Osteoblast (primary cell): Measurements from ENCODE around the gene LSM14B. TPM values are rescaled to one million over a fixed set of nuclear protein-coding genes. Genes with fewer than 3 reads are reported as not detected.

Source experiments
- DNase-seq: peaks from one replicate; pipeline ENCODE4 v3.0.0; 2011; ENCODE audit warnings: low spot score, mixed read lengths; ENCODE audit not compliant: insufficient read length; ENCODE audit errors: missing footprints
- H2AFZ ChIP-seq: 2 replicates; pipeline ENCODE4 v1.6.0; 2011; ENCODE audit warnings: mild to moderate bottlenecking, low read length
- H3K27ac ChIP-seq: 2 replicates; pipeline ENCODE4 v1.5.1; 2011; ENCODE audit warnings: mild to moderate bottlenecking, low read depth, low read length, moderate library complexity
- H3K27me3 ChIP-seq: 2 replicates; pipeline ENCODE4 v1.6.0; 2012; ENCODE audit warnings: mild to moderate bottlenecking, control low read depth, inconsistent platforms, low read length, moderate library complexity; ENCODE audit not compliant: insufficient read depth
- H3K36me3 ChIP-seq: 2 replicates; pipeline ENCODE4 v1.5.1; 2011; ENCODE audit warnings: mild to moderate bottlenecking, low read length, control low read depth, moderate library complexity; ENCODE audit not compliant: insufficient read depth
- H3K4me1 ChIP-seq: 2 replicates; pipeline ENCODE4 v1.5.1; 2011; ENCODE audit warnings: mild to moderate bottlenecking, low read length, control low read depth, moderate library complexity; ENCODE audit not compliant: insufficient read depth
- H3K4me2 ChIP-seq: 2 replicates; pipeline ENCODE4 v1.6.0; 2011; ENCODE audit warnings: mild to moderate bottlenecking, low read length; ENCODE audit not compliant: insufficient read depth
- H3K4me3 ChIP-seq: fragments of 200-600 bp; sonication (generic); 3 replicates; pipeline ENCODE4 v1.5.1; 2012; ENCODE audit warnings: mild to moderate bottlenecking, low read length, inconsistent platforms; ENCODE audit not compliant: insufficient read depth
- H3K79me2 ChIP-seq: 2 replicates; pipeline ENCODE4 v1.6.0; 2012; ENCODE audit warnings: mild to moderate bottlenecking, low read length, control low read depth, inconsistent platforms; ENCODE audit not compliant: insufficient read depth
- H3K9me3 ChIP-seq: 2 replicates; pipeline ENCODE4 v1.5.1; 2011; ENCODE audit warnings: low read depth, low read length, control low read depth
- H4K20me1 ChIP-seq: 2 replicates; pipeline ENCODE4 v1.6.0; 2012; ENCODE audit warnings: mild to moderate bottlenecking, low read length, control low read depth; ENCODE audit not compliant: insufficient read depth
- CTCF ChIP-seq: IDR thresholded peaks from 2 replicates; pipeline ENCODE4 v1.5.1; 2011; ENCODE audit warnings: mild to moderate bottlenecking, low read depth, low read length, moderate library complexity; ENCODE audit errors: extremely low read depth
- total RNA-seq: library from RNA; depleted of rRNA; stranded (reverse); fragments of >200 nt; gene quantifications from 2 replicates; pipeline ENCODE4 v1.2.3, GENCODE V29; 2012

Gene LSM14B
- total RNA-seq, 1 donor: 48.5 TPM

- Histone ChIP-seq H3K4me2 (no peak overlapping the region), H3K36me3 (peaks cover 35% of the 10 kb centered on the region), H2AFZ (no peak overlapping the region), H3K27ac (no peak overlapping the region), H3K4me3 (no peak overlapping the region), H3K9me3 (no peaks in the 10 kb centered on the region), H4K20me1 (no peaks in the 10 kb centered on the region), H3K79me2 (no peaks in the 10 kb centered on the region), H3K27me3 (no peaks in the 10 kb centered on the region), H3K4me1 (no peaks in the 10 kb centered on the region)
- DNase-seq: peak; percentile 84
- no peak for TF ChIP-seq CTCF
Measured at GRCh38 chr20:62168890-62169435, 46.7 kb downstream of the LSM14B start.

- DNase-seq: peak; percentile 81
- Histone ChIP-seq H3K36me3 (peaks cover 36% of the 10 kb centered on the region), H3K9me3 (no peaks in the 10 kb centered on the region), H3K4me2 (no peak overlapping the region), H3K27me3 (no peaks in the 10 kb centered on the region), H3K4me1 (no peaks in the 10 kb centered on the region), H4K20me1 (no peaks in the 10 kb centered on the region), H3K27ac (no peak overlapping the region), H2AFZ (no peak overlapping the region), H3K79me2 (no peaks in the 10 kb centered on the region), H3K4me3 (no peak overlapping the region)
- TF ChIP-seq CTCF: no peak
Measured at GRCh38 chr20:62170536-62170935, 48.3 kb downstream of the LSM14B start.

- Histone ChIP-seq H3K4me1 (no peaks in the 10 kb centered on the region), H3K79me2 (no peaks in the 10 kb centered on the region), H3K27ac (no peak overlapping the region), H3K4me2 (no peak overlapping the region), H4K20me1 (no peaks in the 10 kb centered on the region), H2AFZ (no peak overlapping the region), H3K27me3 (no peaks in the 10 kb centered on the region), H3K4me3 (no peak overlapping the region), H3K36me3 (peaks cover 33% of the 10 kb centered on the region), H3K9me3 (no peaks in the 10 kb centered on the region)
- no peak for TF ChIP-seq CTCF
- DNase-seq: peak; percentile 3
Measured at GRCh38 chr20:62171245-62171644, 49.0 kb downstream of the LSM14B start.

GRCh38 chr20:62172666-62173065, 50.4 kb downstream of the LSM14B start:
- H3K4me1 ChIP-seq: no peaks in the 10 kb centered on the region
- H3K27ac ChIP-seq: no peak overlapping the region
- H3K9me3 ChIP-seq: no peaks in the 10 kb centered on the region
- no peaks in the 10 kb centered on the region for H3K27me3 ChIP-seq
- H3K79me2 ChIP-seq: no peaks in the 10 kb centered on the region
- TF ChIP-seq CTCF: no peak
- H3K4me3 ChIP-seq: no peak overlapping the region
- peak; percentile 23 for DNase-seq
- no peak overlapping the region for H3K4me2 ChIP-seq
- no peak overlapping the region for H2AFZ ChIP-seq
- peaks cover 33% of the 10 kb centered on the region for H3K36me3 ChIP-seq
- no peaks in the 10 kb centered on the region for H4K20me1 ChIP-seq
